Endodermal cell (in vitro differentiated cells): ENCODE data around the gene SEMA5B. TPM values are rescaled to one million over a fixed set of nuclear protein-coding genes. Genes with fewer than 3 reads are reported as not detected.

Experiments
- DNase-seq: peaks from one replicate; pipeline ENCODE4 v3.0.0-alpha.2; 2017
- H3K27ac ChIP-seq: 2 replicates; pipeline ENCODE4 v1.5.1; 2013; ENCODE audit warnings: mild to moderate bottlenecking, low read depth, low read length, moderate library complexity
- H3K27me3 ChIP-seq: 2 replicates; pipeline ENCODE4 v1.6.1; 2013; ENCODE audit warnings: mild to moderate bottlenecking, low read length, moderate library complexity; ENCODE audit not compliant: insufficient read depth, control insufficient read depth, poor library complexity, severe bottlenecking
- H3K36me3 ChIP-seq: 2 replicates; pipeline ENCODE4 v1.7.0; 2013; ENCODE audit warnings: mild to moderate bottlenecking, low read length, moderate library complexity; ENCODE audit not compliant: control insufficient read depth, insufficient read depth
- H3K4me1 ChIP-seq: one replicate; pipeline ENCODE4 v1.7.0; 2013; ENCODE audit warnings: low read length; ENCODE audit not compliant: control insufficient read depth, insufficient read depth
- H3K4me3 ChIP-seq: 2 replicates; pipeline ENCODE4 v1.5.1; 2013; ENCODE audit warnings: mild to moderate bottlenecking, low read length, moderate library complexity
- H3K9ac ChIP-seq: 2 replicates; pipeline ENCODE4 v1.6.1; 2013; ENCODE audit warnings: mild to moderate bottlenecking, low read length, moderate library complexity; ENCODE audit not compliant: poor library complexity, severe bottlenecking; ENCODE audit errors: extremely low read depth
- H3K9me3 ChIP-seq: 2 replicates; pipeline ENCODE4 v1.6.1; 2013; ENCODE audit warnings: mild to moderate bottlenecking, low read length, moderate library complexity; ENCODE audit not compliant: control insufficient read depth
- H3K27ac Mint-ChIP-seq: 2 replicates; pipeline ENCODE4 v1.8.0; 2020; ENCODE audit warnings: mixed read lengths
- H3K27me3 Mint-ChIP-seq: 2 replicates; pipeline ENCODE4 v1.8.0; 2021; ENCODE audit warnings: mild to moderate bottlenecking, mixed read lengths; ENCODE audit not compliant: insufficient read depth
- H3K36me3 Mint-ChIP-seq: 2 replicates; pipeline ENCODE4 v1.8.0; 2020; ENCODE audit warnings: low read depth, mixed read lengths
- H3K4me1 Mint-ChIP-seq: 2 replicates; pipeline ENCODE4 v1.8.0; 2020; ENCODE audit warnings: mixed read lengths
- H3K4me3 Mint-ChIP-seq: 2 replicates; pipeline ENCODE4 v1.8.0; 2020; ENCODE audit warnings: mild to moderate bottlenecking, moderate library complexity, mixed read lengths
- H3K9me3 Mint-ChIP-seq: 2 replicates; pipeline ENCODE4 v1.8.0; 2020; ENCODE audit warnings: mild to moderate bottlenecking, mixed read lengths
- CTCF ChIP-seq: fragments of 200-600 bp; sonication (generic); conservative IDR thresholded peaks from 2 replicates; pipeline ENCODE4 v1.5.0; 2021; ENCODE audit warnings: antibody characterized with exemption, mild to moderate bottlenecking
- WGBS, 2 experiments: methylation state at CpG; one replicate each; pipeline versions ENCODE4 v1.1.5 to v1.1.7; 2013; ENCODE audit warnings: missing lambda C conversion rate in 2 of 2, mixed read lengths in 1 of 2; ENCODE audit not compliant: insufficient coverage in 1 of 2, insufficient read length in 1 of 2; 5-methylcytosine and 5-hydroxymethylcytosine counted together
- total RNA-seq, 2 donors: library from RNA; stranded (reverse); fragmentation: NEBNext Ultra II Directional in 1 of 2; extraction: Animal tissue kit (Norgen Biotek cat#: 25700) in 1 of 2; gene quantifications; 2 replicates in 1 of 2; 3 replicates in 1 of 2; pipeline ENCODE4 v1.2.1, GENCODE V29; 2021

The SEMA5B gene
- total RNA-seq, 2 donors from 2014 or later, result 37.3 to 45.8 TPM

GRCh38 chr3:122912772-122913538 is 114.6 kb downstream of the SEMA5B start:
- WGBS, 2 experiments, result 96% methylated on average over 30 to 76 of the region's 76 CpGs
- DNase-seq, result peak; percentile 54
- H3K27me3 ChIP-seq, result no peaks in the 10 kb centered on the region
- H3K9me3 ChIP-seq, result no peaks in the 10 kb centered on the region
- no peak overlapping the region for H3K4me3 ChIP-seq
- no peak for TF ChIP-seq CTCF
- Mint-ChIP-seq H3K27ac (no peak overlapping the region), H3K4me3 (no peak overlapping the region), H3K9me3 (no peaks in the 10 kb centered on the region), H3K36me3 (peaks cover 38% of the 10 kb centered on the region), H3K27me3 (peaks cover 41% of the 10 kb centered on the region), H3K4me1 (no peaks in the 10 kb centered on the region)
- H3K27ac ChIP-seq, result no peak overlapping the region
- H3K9ac ChIP-seq, result no peak overlapping the region
- H3K4me1 ChIP-seq, result no peaks in the 10 kb centered on the region
- peaks cover 21% of the 10 kb centered on the region for H3K36me3 ChIP-seq

GRCh38 chr3:122911901-122912300 is 115.7 kb downstream of the SEMA5B start:
- DNase-seq, result no peak
- H3K4me1 Mint-ChIP-seq, result no peaks in the 10 kb centered on the region
- Histone ChIP-seq H3K4me3 (no peak overlapping the region), H3K9me3 (no peaks in the 10 kb centered on the region), H3K27me3 (no peaks in the 10 kb centered on the region), H3K27ac (no peak overlapping the region), H3K36me3 (peaks cover 21% of the 10 kb centered on the region), H3K4me1 (no peaks in the 10 kb centered on the region), H3K9ac (no peak overlapping the region)
- peaks cover 37% of the 10 kb centered on the region for H3K27me3 Mint-ChIP-seq
- WGBS, 2 experiments, result 95 to 100% methylated on average over 9 to 16 of the region's 16 CpGs
- peaks cover 38% of the 10 kb centered on the region for H3K36me3 Mint-ChIP-seq
- H3K9me3 Mint-ChIP-seq, result no peaks in the 10 kb centered on the region
- H3K4me3 Mint-ChIP-seq, result no peak overlapping the region
- no peak for TF ChIP-seq CTCF
- no peak overlapping the region for H3K27ac Mint-ChIP-seq

GRCh38 chr3:122908251-122908650 is 119.3 kb downstream of the SEMA5B start:
- WGBS, 2 experiments, result 89 to 96% methylated on average over 3 of the region's 3 CpGs
- no peaks in the 10 kb centered on the region for H3K9me3 ChIP-seq
- H3K27me3 ChIP-seq, result no peaks in the 10 kb centered on the region
- no peaks in the 10 kb centered on the region for H3K4me1 ChIP-seq
- Mint-ChIP-seq H3K4me3 (no peak overlapping the region), H3K27ac (no peak overlapping the region), H3K36me3 (peaks cover 34% of the 10 kb centered on the region), H3K4me1 (peaks cover 1% of the 10 kb centered on the region), H3K9me3 (no peaks in the 10 kb centered on the region), H3K27me3 (peaks cover 11% of the 10 kb centered on the region)
- H3K36me3 ChIP-seq, result peaks cover 21% of the 10 kb centered on the region
- H3K4me3 ChIP-seq, result no peak overlapping the region
- H3K9ac ChIP-seq, result no peak overlapping the region
- DNase-seq, result peak; percentile 35
- H3K27ac ChIP-seq, result no peak overlapping the region
- TF ChIP-seq CTCF, result no peak
